IPS-18a (cell line): Measurements from ENCODE around the gene FKRP.
"Not testable (repeated sequence)": the region's sequence is repeated elsewhere in the genome, so short reads cannot be mapped to it uniquely, and the experiment has no call there.

ENCODE experiments used
- H3K27ac ChIP-seq: one replicate; pipeline ENCODE4 v1.5.1; 2013; ENCODE audit warnings: low read length
- H3K27me3 ChIP-seq: one replicate; pipeline ENCODE4 v1.6.1; 2013; ENCODE audit warnings: mild to moderate bottlenecking, low read length; ENCODE audit not compliant: control insufficient read depth, insufficient read depth
- H3K36me3 ChIP-seq: one replicate; pipeline ENCODE4 v1.6.1; 2013; ENCODE audit warnings: low read depth, low read length; ENCODE audit not compliant: control insufficient read depth
- H3K4me1 ChIP-seq: one replicate; pipeline ENCODE4 v1.6.1; 2013; ENCODE audit warnings: low read depth, low read length; ENCODE audit not compliant: control insufficient read depth
- H3K4me3 ChIP-seq: one replicate; pipeline ENCODE4 v1.5.1; 2013; ENCODE audit warnings: low read length
- H3K9ac ChIP-seq: one replicate; pipeline ENCODE4 v1.6.1; 2013; ENCODE audit warnings: mild to moderate bottlenecking, low read length, moderate library complexity
- H3K9me3 ChIP-seq: one replicate; pipeline ENCODE4 v1.6.1; 2013; ENCODE audit warnings: low read depth, low read length; ENCODE audit not compliant: control insufficient read depth

FKRP gene

DNA sequence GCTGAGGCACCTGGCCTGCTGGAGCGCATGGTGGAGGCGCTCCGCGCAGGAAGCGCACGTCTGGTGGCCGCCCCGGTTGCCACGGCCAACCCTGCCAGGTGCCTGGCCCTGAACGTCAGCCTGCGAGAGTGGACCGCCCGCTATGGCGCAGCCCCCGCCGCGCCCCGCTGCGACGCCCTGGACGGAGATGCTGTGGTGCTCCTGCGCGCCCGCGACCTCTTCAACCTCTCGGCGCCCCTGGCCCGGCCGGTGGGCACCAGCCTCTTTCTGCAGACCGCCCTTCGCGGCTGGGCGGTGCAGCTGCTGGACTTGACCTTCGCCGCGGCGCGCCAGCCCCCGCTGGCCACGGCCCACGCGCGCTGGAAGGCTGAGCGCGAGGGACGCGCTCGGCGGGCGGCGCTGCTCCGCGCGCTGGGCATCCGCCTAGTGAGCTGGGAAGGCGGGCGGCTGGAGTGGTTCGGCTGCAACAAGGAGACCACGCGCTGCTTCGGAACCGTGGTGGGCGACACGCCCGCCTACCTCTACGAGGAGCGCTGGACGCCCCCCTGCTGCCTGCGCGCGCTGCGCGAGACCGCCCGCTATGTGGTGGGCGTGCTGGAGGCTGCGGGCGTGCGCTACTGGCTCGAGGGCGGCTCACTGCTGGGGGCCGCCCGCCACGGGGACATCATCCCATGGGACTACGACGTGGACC, 10.1 kb downstream of the FKRP start:
- Histone ChIP-seq H3K4me3 (no peak overlapping the region), H3K36me3 (peaks cover 15% of the 10 kb centered on the region), H3K9ac (no peak overlapping the region), H3K4me1 (no peaks in the 10 kb centered on the region), H3K27ac (no peak overlapping the region), H3K9me3 (no peaks in the 10 kb centered on the region), H3K27me3 (no peaks in the 10 kb centered on the region)

DNA sequence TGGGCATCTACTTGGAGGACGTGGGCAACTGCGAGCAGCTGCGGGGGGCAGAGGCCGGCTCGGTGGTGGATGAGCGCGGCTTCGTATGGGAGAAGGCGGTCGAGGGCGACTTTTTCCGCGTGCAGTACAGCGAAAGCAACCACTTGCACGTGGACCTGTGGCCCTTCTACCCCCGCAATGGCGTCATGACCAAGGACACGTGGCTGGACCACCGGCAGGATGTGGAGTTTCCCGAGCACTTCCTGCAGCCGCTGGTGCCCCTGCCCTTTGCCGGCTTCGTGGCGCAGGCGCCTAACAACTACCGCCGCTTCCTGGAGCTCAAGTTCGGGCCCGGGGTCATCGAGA, 10.7 kb downstream of the FKRP start:
- no peaks in the 10 kb centered on the region for H3K9me3 ChIP-seq
- no peaks in the 10 kb centered on the region for H3K4me1 ChIP-seq
- no peak overlapping the region for H3K27ac ChIP-seq
- peaks cover 15% of the 10 kb centered on the region for H3K36me3 ChIP-seq
- no peak overlapping the region for H3K4me3 ChIP-seq
- no peaks in the 10 kb centered on the region for H3K27me3 ChIP-seq
- H3K9ac ChIP-seq, result no peak overlapping the region

DNA sequence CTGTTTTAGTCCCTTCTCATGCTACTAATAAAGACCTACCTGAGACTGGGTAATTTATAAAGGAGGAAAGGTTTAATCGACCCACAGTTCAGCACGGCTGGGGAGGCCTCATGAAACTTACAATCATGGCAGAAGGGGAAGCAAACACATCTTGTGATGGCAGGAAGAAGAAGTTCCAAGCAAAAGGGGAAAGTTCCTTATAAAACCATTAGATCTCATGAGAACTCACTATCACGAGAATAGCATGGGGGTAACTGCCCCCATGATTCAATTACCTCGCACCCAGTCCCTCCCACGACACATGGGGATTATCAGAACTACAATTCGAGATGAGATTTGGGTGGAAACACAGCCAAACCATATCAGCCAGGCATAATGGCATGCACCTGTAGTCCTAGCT, 13.3 kb downstream of the FKRP start:
- Histone ChIP-seq H3K27me3 (no peaks in the 10 kb centered on the region), H3K36me3 (peaks cover 7% of the 10 kb centered on the region), H3K9ac (no peak overlapping the region), H3K27ac (no peak overlapping the region), H3K4me3 (no peak overlapping the region), H3K9me3 (no peaks in the 10 kb centered on the region), H3K4me1 (no peaks in the 10 kb centered on the region)

DNA sequence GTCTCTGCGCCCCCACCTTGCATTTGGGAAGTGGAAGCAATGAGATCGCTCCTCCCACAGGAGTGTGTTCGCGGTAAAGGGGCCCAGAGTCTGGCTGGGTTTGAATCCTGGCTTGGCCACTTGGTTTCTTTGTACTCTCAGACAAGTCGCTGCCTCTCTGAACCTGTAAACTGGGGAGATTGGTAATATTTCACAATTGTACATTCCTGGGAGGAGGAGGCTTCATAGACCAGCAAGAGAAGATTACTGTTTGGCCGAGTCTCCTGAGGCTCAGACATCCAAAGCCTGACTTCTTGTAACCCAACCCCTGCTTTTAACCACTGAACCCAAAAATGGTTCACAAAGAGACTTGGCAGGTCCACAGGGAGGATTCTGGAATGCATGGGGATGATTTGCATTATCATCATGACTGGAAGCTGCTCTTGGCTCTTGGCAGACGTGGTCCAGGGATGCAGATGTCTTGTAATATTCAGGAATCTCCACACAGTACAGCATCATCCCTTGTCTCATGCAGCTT, 14.0 kb downstream of the FKRP start:
- Histone ChIP-seq H3K36me3 (peaks cover 7% of the 10 kb centered on the region), H3K27ac (no peak overlapping the region), H3K4me1 (no peaks in the 10 kb centered on the region), H3K4me3 (no peak overlapping the region), H3K9me3 (no peaks in the 10 kb centered on the region), H3K9ac (no peak overlapping the region), H3K27me3 (no peaks in the 10 kb centered on the region)

DNA sequence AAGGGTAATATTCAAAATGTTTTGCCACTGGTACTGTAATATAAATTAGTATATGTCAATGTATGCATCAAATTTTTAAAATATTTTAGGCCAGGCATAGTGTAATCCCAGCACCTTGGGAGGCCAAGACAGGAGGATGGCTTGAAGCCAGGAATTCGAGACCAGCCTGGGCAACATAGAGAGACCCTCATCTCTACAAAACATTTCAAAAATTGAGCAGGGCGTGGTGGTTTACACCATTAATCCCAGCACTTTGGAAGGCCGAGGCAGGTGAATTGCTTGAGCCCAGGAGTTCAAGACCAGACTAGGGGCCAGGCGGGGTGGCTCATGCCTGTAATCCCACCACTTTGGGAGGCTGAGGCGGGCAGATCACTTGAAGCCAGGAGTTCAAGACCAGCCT, 14.5 kb downstream of the FKRP start:
- H3K4me3 ChIP-seq, result no peak overlapping the region
- no peak overlapping the region for H3K9ac ChIP-seq
- no peak overlapping the region for H3K27ac ChIP-seq
- no peaks in the 10 kb centered on the region for H3K4me1 ChIP-seq
- H3K36me3 ChIP-seq, result peaks cover 7% of the 10 kb centered on the region
- no peaks in the 10 kb centered on the region for H3K27me3 ChIP-seq
- no peaks in the 10 kb centered on the region for H3K9me3 ChIP-seq

DNA sequence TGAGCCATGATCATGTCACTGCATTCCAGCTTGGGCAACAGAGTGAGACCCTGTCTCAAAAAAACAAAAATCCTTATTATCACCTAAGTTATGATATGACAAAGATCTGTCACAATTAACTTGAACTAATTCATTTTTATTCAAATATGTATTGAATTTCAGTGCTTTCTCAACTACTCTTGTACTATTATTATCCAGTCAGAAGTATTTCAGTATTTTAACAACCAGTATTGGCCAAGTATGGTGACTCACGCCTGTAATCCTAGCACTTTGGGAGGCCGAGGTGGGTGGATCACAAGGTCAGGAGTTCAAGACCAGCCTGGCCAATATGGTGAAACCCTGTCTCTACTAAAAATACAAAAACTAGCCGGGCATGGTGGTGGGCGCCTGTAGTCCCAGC, 15.0 kb downstream of the FKRP start:
- not testable (repeated sequence) for H3K36me3 ChIP-seq, H3K27ac ChIP-seq, H3K4me1 ChIP-seq, H3K4me3 ChIP-seq, H3K9me3 ChIP-seq, H3K9ac ChIP-seq, H3K27me3 ChIP-seq

DNA sequence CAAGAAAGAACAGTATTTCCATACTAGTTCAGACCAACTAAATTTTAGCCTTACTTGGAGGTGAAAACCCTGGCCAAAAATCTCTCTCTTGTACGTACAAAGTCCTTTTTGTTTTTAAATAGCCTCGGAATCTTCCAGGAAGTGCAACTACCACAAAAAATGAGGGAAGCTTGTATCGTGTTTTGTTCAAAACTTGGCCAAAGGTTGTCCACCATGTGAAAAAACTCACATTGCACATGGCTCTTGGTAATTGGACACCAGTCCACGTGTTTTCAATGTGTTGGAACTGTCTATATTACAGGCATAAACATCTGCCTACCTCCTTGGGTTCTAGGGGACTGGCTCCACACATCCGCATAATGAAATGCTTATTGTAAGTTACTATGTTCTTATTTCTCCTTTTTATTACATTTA, 15.6 kb downstream of the FKRP start:
- Histone ChIP-seq H3K9ac (no peak overlapping the region), H3K4me1 (no peaks in the 10 kb centered on the region), H3K4me3 (no peak overlapping the region), H3K36me3 (peaks cover 7% of the 10 kb centered on the region), H3K27ac (no peak overlapping the region), H3K27me3 (no peaks in the 10 kb centered on the region), H3K9me3 (no peaks in the 10 kb centered on the region)

DNA sequence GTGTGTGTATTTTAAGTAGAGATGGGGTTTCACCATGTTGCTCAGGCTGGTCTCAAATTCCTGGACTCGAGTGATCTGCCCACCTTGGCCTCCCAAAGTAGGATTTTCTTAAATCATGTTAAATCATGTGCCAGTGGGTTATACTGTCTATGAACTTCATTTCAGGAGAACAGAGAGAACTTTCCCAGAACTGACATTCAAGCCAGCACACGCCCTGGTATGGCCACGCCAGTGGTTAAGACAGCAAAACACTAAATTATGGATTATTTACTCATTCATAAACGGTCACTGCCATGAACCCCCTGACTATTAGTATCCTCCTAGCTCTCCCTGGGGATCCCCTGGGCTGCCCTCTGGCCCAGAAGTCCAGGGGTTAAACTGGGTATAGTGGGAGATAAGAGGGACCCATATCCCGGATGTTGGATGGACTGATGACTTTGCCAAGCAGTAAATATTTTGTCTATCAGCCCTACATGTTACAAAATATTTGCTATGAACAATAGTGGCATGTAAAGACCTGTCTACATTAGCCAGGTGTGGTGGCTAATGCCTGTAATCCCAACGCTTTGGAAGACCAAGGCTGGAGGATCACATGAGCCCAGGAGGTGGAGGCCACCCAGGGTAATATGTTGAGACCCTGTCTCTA, 16.5 kb downstream of the FKRP start:
- no peak overlapping the region for H3K4me3 ChIP-seq
- no peaks in the 10 kb centered on the region for H3K9me3 ChIP-seq
- no peak overlapping the region for H3K9ac ChIP-seq
- H3K4me1 ChIP-seq, result no peaks in the 10 kb centered on the region
- no peak overlapping the region for H3K27ac ChIP-seq
- peaks cover 4% of the 10 kb centered on the region for H3K36me3 ChIP-seq
- no peaks in the 10 kb centered on the region for H3K27me3 ChIP-seq

DNA sequence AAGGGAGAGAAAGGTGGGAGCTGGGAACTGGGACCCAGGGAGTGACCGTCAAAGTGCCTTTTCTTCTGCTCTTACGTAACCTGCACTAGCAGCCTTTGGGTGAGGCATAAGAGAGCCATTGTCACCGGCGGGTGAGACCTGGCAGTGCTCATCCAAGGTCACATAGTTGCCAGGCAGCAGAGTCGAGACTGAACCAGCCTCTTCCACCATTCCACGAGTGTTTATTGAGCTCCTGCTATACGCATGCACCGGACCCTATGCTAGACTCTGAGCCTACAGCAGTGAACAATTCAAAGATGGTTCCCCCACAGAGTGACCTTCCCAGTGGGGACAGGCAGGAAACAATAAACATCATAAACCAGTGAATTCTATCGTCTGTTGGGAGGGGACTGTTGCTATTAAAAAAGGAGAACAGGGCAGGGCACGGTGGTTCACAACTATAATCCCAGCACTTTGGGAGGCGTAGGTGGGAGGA, 19.0 kb downstream of the FKRP start:
- no peaks in the 10 kb centered on the region for H3K9me3 ChIP-seq
- H3K27me3 ChIP-seq, result no peaks in the 10 kb centered on the region
- H3K9ac ChIP-seq, result no peak overlapping the region
- no peak overlapping the region for H3K27ac ChIP-seq
- no peak overlapping the region for H3K4me3 ChIP-seq
- H3K4me1 ChIP-seq, result no peaks in the 10 kb centered on the region
- H3K36me3 ChIP-seq, result no peaks in the 10 kb centered on the region

DNA sequence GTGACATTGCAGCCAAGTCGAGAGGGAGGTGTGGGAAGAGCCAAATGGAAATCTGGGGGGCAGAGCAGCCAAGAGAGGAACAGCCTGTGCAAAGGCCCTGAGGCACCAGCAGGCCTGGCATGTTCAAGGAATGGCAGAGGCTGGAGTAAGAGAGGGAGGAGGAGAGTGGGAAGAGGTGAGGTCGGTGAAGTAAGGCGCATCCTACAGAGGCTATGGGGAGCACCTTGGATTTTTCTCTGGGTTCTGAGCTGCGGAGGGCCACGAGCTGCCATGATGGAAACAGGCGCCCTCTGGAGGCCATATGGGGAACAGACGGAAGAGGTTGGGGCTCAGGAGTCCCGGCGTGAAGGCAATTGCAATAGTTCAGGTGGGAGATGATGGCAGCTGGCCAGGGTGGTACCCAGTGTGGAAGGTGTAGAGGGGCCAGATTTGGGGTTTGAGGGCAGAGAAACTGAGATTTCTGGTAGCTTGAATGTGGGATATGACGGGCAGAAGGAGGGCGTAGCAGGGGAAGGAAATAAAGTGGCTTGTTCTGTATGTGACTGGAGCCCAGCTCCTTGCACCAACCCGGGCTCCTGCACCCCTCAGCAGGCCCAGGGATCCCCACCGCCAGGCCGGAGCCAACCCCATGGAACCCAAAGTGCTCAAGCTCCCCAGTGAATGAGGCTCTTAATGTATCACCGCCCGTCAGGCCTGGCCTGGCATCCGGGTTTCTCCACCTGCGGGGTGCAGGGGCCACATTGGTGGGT, 20.9 kb downstream of the FKRP start:
- Histone ChIP-seq H3K9me3 (no peaks in the 10 kb centered on the region), H3K9ac (no peak overlapping the region), H3K27me3 (no peaks in the 10 kb centered on the region), H3K36me3 (no peaks in the 10 kb centered on the region), H3K4me3 (no peak overlapping the region), H3K27ac (no peak overlapping the region), H3K4me1 (no peaks in the 10 kb centered on the region)

DNA sequence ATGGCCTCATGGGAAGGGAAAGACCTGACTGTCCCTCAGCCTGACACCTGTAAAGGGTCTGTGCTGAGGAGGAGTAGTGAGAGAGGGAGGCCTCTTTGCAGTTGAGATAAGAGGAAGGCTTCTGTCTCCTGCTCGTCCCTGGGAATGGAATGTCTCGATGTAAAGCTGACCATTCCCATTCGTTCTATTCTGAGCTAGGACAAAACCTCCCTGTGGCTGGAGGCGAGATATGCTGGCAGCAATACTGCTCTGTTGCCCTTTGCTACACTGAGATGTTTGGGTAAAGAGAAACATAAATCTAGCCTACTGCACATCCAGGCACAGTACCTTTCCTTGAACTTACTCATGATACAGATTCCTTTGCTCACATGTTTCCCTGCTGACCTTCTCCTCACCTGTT, 22.9 kb downstream of the FKRP start:
- H3K4me3 ChIP-seq, H3K36me3 ChIP-seq, H3K9ac ChIP-seq, H3K9me3 ChIP-seq, H3K27me3 ChIP-seq, H3K4me1 ChIP-seq, H3K27ac ChIP-seq: not testable (repeated sequence)
